Measurements from ENCODE around the gene ZNF765. TPM values are rescaled to one million over a fixed set of nuclear protein-coding genes. Genes with fewer than 3 reads are reported as not detected.

Gene ZNF765
- total and polyA plus RNA-seq, 8 donors = 10.3 to 16.6 (median 13.1) TPM

DNA sequence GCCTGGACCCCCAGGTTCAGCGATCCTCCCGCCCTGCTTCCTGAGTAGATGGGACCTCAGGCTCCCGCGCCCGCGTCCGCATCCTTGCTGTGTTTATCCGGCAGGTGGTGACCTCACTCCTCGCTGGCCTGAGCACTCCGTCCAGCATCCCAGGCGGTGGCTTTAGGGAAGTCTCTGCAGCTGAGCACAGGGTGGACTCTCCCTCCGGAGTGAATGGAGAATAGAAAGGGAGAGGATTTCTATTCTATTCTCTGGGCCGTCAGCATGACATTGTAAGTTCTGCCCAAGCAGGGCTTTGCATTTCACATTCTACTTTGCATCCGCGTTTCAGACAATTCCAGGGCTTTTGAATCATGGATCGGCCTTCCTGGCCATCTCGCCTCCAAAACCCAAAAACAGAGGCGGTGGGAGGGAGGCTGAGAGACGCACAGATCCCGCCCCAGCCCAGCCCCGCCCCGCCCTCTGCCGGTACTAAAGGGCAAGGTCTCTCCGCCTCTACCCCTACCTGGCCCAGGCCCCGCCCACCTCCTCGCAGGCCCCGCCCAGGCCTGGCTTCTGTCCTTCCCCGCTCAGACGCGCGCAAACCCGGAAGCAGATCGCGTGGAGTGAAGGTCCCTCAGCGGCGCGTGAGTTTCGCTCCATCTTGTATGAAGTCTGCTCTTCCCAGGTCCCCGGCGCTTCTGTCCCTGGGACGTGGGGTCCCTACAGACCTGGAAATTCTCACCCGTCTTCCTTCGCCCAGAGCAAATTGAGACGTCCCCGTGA, 29.6 kb upstream of the ZNF765 start, which contains the start of gene ZNF525:
TSS of gene ZNF525 (plus strand) at position 572 of the 765 bp plus-strand sequence. CDS start 6,577 bp downstream, outside the sequence.
- peaks cover 0 to 4% of the 10 kb centered on the region in 2 donors for H3K9me3 ChIP-seq
- DNase-seq = peak; percentile 82 to 99 (median 92)
- no peaks in the 10 kb centered on the region for H3K36me3 ChIP-seq
- H3K27me3 ChIP-seq = no peaks in the 10 kb centered on the region
- TF ChIP-seq, protein P1, sequence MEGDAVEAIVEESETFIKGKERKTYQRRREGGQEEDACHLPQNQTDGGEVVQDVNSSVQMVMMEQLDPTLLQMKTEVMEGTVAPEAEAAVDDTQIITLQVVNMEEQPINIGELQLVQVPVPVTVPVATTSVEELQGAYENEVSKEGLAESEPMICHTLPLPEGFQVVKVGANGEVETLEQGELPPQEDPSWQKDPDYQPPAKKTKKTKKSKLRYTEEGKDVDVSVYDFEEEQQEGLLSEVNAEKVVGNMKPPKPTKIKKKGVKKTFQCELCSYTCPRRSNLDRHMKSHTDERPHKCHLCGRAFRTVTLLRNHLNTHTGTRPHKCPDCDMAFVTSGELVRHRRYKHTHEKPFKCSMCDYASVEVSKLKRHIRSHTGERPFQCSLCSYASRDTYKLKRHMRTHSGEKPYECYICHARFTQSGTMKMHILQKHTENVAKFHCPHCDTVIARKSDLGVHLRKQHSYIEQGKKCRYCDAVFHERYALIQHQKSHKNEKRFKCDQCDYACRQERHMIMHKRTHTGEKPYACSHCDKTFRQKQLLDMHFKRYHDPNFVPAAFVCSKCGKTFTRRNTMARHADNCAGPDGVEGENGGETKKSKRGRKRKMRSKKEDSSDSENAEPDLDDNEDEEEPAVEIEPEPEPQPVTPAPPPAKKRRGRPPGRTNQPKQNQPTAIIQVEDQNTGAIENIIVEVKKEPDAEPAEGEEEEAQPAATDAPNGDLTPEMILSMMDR (IDR thresholded peaks at IDR 0.05) = peak; percentile 28 to 47
- peaks cover 0 to 7% of the 10 kb centered on the region in 2 donors for H3K4me1 ChIP-seq
- intact Hi-C loops (cut with DNase I) = no loop called here
- peak within 1 kb of the TSS; percentile 41 to 47 for H3K27ac ChIP-seq
- H3K4me3 ChIP-seq = peak within 1 kb of the TSS; percentile 53 to 54
- ATAC-seq = peak; percentile 100

- ATAC-seq (peak; percentile 67), DNase-seq (peak in 2 of 4 donors; percentile 24 to 84)
- TF ChIP-seq, protein P1 (IDR thresholded peaks at IDR 0.05) = no peak
- Histone ChIP-seq H3K27ac (peak overlapping the region; percentile 41 to 47), H3K4me3 (peak overlapping the region; percentile 53 to 54), H3K36me3 (no peaks in the 10 kb centered on the region), H3K4me1 (peaks cover 0 to 7% of the 10 kb centered on the region in 2 donors), H3K9me3 (peaks cover 0 to 4% of the 10 kb centered on the region in 2 donors), H3K27me3 (no peaks in the 10 kb centered on the region)
- intact Hi-C loops (cut with DNase I) = no loop called here
Observed at GRCh38 chr19:53365899-53366493, 29.0 kb upstream of the ZNF765 start.

GRCh38 chr19:53372196-53372595, 22.8 kb upstream of the ZNF765 start:
- Histone ChIP-seq H3K27me3 (no peaks in the 10 kb centered on the region), H3K4me3 (no peak overlapping the region), H3K36me3 (peaks cover 0 to 54% of the 10 kb centered on the region in 2 donors), H3K27ac (no peak overlapping the region), H3K9me3 (peaks cover 0 to 17% of the 10 kb centered on the region in 2 donors), H3K4me1 (no peaks in the 10 kb centered on the region)
- ATAC-seq (no peak), DNase-seq (no peak)
- TF ChIP-seq, protein P1 (IDR thresholded peaks at IDR 0.05) = no peak
- intact Hi-C loops (cut with DNase I) = no loop called here

DNA sequence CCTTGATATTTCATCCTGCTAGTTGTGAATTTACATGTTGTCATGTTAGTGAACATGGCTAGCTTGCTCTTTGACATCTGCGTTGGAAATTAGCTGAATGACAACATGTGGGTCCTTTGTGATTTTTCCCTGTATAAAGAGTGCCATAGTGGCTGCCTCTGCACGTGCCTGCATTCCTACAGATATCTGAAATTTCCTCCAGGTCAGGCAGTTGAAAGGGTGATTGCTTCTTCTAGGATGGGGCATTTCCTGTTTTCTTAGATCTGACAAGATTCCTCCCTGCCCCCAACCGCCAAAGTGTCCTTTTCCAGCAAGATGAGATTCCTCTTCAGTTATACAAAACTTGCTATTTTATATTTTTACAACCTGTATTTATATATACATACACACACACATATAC, 20.7 kb upstream of the ZNF765 start:
- no peaks in the 10 kb centered on the region for H3K4me1 ChIP-seq
- TF ChIP-seq, protein P1 (IDR thresholded peaks at IDR 0.05) = no peak
- DNase-seq (no peak), ATAC-seq (no peak)
- H3K4me3 ChIP-seq = no peak overlapping the region
- no peak overlapping the region for H3K27ac ChIP-seq
- H3K9me3 ChIP-seq = peaks cover 0 to 37% of the 10 kb centered on the region in 2 donors
- intact Hi-C loops (cut with DNase I) = no loop called here
- H3K27me3 ChIP-seq = no peaks in the 10 kb centered on the region
- H3K36me3 ChIP-seq = peaks cover 0 to 75% of the 10 kb centered on the region in 2 donors

DNA sequence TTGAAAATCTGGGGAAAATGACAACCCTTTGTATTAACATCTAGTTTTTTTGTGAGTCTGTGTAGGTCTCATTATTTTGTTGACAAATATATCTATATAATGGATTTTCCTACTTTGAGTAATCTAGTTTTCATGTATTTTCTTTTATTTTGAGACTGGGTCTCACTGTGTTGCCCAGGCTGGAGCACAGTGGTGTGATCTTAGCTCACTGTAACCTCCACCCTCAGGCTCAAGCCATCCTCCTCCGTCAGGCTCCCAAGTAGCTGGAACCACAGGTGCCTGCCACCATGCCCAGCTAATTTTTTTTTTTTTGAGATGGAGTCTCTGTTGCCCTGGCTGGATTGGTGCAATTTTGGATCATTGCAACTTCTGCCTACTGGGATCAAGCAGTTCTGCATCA, 20.2 kb upstream of the ZNF765 start:
- ATAC-seq (no peak), DNase-seq (no peak)
- TF ChIP-seq, protein P1 (IDR thresholded peaks at IDR 0.05) = no peak
- no peak overlapping the region for H3K27ac ChIP-seq
- peaks cover 0 to 80% of the 10 kb centered on the region in 2 donors for H3K36me3 ChIP-seq
- no peak overlapping the region for H3K4me3 ChIP-seq
- no peaks in the 10 kb centered on the region for H3K4me1 ChIP-seq
- no peaks in the 10 kb centered on the region for H3K27me3 ChIP-seq
- peaks cover 0 to 41% of the 10 kb centered on the region in 2 donors for H3K9me3 ChIP-seq
- intact Hi-C loops (cut with DNase I) = no loop called here
